NB4 (cell line): Measurements from ENCODE around the gene LYRM9.

Experiments
- MYC ChIP-seq: IDR thresholded peaks from 2 replicates; pipeline ENCODE4 v1.6.1; 2011; ENCODE audit warnings: low read depth, low read length
- POLR2A ChIP-seq: IDR thresholded peaks from 2 replicates; pipeline ENCODE4 v1.6.1; 2011; ENCODE audit warnings: mild to moderate bottlenecking; ENCODE audit not compliant: insufficient read length; ENCODE audit errors: extremely low read depth
- TF ChIP-seq, protein P1 (sequence below): IDR thresholded peaks from one replicate; pipeline ENCODE4 v1.5.1; 2012; ENCODE audit warnings: low read depth, low read length
- TF ChIP-seq, protein P2 (sequence below): IDR thresholded peaks from 2 replicates; pipeline ENCODE4 v1.6.1; 2011; ENCODE audit warnings: low read depth, low read length

DNA sequence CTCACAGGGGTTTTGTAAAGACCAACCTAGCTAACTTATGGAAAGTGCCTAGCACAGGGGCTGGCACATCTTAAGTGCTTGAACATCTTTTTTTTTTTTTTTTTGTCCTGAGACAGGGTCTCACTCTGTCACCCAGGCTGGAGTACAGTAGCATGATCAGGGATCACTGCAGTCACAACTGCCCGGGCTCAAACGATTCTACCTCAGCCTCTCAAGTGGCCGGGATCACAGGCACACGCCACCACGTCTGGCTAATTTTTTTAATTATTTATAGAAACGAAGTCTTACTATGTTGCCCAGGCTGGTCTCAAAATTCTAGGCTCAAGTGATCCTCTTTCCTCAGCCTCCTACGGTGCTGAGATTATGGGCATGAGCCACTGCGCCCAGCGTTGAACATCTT lies 1.3 kb downstream of the LYRM9 start:
- no peak for TF ChIP-seq POLR2A
- TF ChIP-seq, protein P1, sequence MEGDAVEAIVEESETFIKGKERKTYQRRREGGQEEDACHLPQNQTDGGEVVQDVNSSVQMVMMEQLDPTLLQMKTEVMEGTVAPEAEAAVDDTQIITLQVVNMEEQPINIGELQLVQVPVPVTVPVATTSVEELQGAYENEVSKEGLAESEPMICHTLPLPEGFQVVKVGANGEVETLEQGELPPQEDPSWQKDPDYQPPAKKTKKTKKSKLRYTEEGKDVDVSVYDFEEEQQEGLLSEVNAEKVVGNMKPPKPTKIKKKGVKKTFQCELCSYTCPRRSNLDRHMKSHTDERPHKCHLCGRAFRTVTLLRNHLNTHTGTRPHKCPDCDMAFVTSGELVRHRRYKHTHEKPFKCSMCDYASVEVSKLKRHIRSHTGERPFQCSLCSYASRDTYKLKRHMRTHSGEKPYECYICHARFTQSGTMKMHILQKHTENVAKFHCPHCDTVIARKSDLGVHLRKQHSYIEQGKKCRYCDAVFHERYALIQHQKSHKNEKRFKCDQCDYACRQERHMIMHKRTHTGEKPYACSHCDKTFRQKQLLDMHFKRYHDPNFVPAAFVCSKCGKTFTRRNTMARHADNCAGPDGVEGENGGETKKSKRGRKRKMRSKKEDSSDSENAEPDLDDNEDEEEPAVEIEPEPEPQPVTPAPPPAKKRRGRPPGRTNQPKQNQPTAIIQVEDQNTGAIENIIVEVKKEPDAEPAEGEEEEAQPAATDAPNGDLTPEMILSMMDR, result no peak
- TF ChIP-seq, protein P2, sequence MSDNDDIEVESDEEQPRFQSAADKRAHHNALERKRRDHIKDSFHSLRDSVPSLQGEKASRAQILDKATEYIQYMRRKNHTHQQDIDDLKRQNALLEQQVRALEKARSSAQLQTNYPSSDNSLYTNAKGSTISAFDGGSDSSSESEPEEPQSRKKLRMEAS, result no peak
- no peak for TF ChIP-seq MYC
